Peyer's patch (tissue), 4 donors: ENCODE data around the gene CRIP3.

Source experiments
- POLR2A ChIP-seq, 2 donors: fragments of 450-650 bp; IDR thresholded peaks; one replicate each; pipeline ENCODE4 v1.5.1; 2017; ENCODE audit warnings: antibody characterized with exemption in 2 of 2, mild to moderate bottlenecking in 2 of 2, moderate library complexity in 2 of 2
- TF ChIP-seq, protein P1 (sequence below), 6 experiments: fragments of 450-650 bp in 4 of 6; fragments of 200-600 bp in 2 of 6; sonication (generic) in 1 of 6; IDR thresholded peaks; one replicate each; pipeline ENCODE4 v1.5.1; 2017 to 2019; ENCODE audit warnings: antibody characterized with exemption in 6 of 6, mild to moderate bottlenecking in 3 of 6, moderate library complexity in 1 of 6

DNA sequence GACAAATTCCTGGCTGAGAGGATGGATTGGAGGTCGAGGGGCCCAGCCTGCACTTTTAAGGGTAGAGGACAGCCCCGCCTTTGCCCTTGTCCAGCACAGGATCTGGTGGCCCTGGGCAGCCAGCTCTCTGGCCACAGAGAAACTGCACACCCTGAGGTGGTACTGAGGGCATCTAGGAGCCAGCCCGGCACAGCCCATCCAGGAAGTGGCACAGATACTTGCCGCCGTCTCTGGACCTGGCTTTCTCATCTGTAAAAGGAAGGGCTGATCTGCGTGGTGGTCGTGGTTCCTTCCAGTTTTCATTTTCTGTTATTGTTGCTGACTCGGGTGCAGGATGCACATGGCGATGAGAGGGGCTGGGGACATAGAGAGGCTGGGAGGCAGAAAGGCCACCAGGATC, 26.6 kb downstream of the CRIP3 start:
- TF ChIP-seq, protein P1, sequence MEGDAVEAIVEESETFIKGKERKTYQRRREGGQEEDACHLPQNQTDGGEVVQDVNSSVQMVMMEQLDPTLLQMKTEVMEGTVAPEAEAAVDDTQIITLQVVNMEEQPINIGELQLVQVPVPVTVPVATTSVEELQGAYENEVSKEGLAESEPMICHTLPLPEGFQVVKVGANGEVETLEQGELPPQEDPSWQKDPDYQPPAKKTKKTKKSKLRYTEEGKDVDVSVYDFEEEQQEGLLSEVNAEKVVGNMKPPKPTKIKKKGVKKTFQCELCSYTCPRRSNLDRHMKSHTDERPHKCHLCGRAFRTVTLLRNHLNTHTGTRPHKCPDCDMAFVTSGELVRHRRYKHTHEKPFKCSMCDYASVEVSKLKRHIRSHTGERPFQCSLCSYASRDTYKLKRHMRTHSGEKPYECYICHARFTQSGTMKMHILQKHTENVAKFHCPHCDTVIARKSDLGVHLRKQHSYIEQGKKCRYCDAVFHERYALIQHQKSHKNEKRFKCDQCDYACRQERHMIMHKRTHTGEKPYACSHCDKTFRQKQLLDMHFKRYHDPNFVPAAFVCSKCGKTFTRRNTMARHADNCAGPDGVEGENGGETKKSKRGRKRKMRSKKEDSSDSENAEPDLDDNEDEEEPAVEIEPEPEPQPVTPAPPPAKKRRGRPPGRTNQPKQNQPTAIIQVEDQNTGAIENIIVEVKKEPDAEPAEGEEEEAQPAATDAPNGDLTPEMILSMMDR (IDR thresholded peaks at IDR 0.05): no peak
- no peak for TF ChIP-seq POLR2A (IDR thresholded peaks at IDR 0.05)
